IMR-90 (cell line): ENCODE results near the gene MBOAT2. TPM values are rescaled to one million over a fixed set of nuclear protein-coding genes. Genes with fewer than 3 reads are reported as not detected.

ENCODE experiments used
- ATAC-seq: fragments of 200-7000 bp; cut with Tn5 transposase; 2 replicates; pipeline ENCODE4 v1.9.1; 2020; ENCODE audit warnings: low read depth, mild to moderate bottlenecking, moderate library complexity
- BruUV-seq: library from RNA; stranded (reverse); fragments of 400-500 nt; replicated peaks from 2 replicates; lab custom pipeline; 2021; lab: Mats Ljungman, UMichigan
- CTCF ChIA-PET: fragments of 300-600 bp; formaldehyde crosslinking; extraction: SDS; loops from one replicate; lab custom pipeline; 2021; ENCODE audit warnings: antibody characterized with exemption; lab: Yijun Ruan, JAX
- POLR2A ChIA-PET: fragments of 300-600 bp; sonication (Branson Sonifier 250); formaldehyde crosslinking; loops from one replicate; lab custom pipeline; 2022; ENCODE audit warnings: antibody characterized with exemption; ENCODE audit not compliant: unreplicated experiment; lab: Charles Lee
- DNase-seq: peaks from one replicate; pipeline ENCODE4 v3.0.0; 2013
- H2AFZ ChIP-seq: replicated peaks from 2 replicates; pipeline ENCODE3; 2013; ENCODE audit warnings: low read length, mild to moderate bottlenecking; ENCODE audit not compliant: poor library complexity
- H2AK5ac ChIP-seq: 2 replicates; pipeline ENCODE4 v1.6.1; 2013; ENCODE audit warnings: low read depth, low read length, inconsistent platforms
- H2AK9ac ChIP-seq: replicated peaks from 2 replicates; pipeline ENCODE3; 2013; ENCODE audit warnings: mild to moderate bottlenecking, low read depth, low read length, moderate library complexity; ENCODE audit not compliant: poor library complexity
- H2BK120ac ChIP-seq: 2 replicates; pipeline ENCODE4 v1.6.1; 2013; ENCODE audit warnings: low read depth, low read length, inconsistent platforms
- H2BK15ac ChIP-seq: 3 replicates; pipeline ENCODE4 v1.6.1; 2013; ENCODE audit warnings: low read depth, low read length, inconsistent platforms
- H2BK20ac ChIP-seq: 2 replicates; pipeline ENCODE4 v1.6.1; 2013; ENCODE audit warnings: low read depth, mild to moderate bottlenecking, inconsistent platforms, low read length, moderate library complexity
- H2BK5ac ChIP-seq: 2 replicates; pipeline ENCODE4 v1.6.1; 2013; ENCODE audit warnings: mild to moderate bottlenecking, low read depth, low read length, inconsistent platforms; ENCODE audit not compliant: poor library complexity, severe bottlenecking
- H3K14ac ChIP-seq: replicated peaks from 2 replicates; pipeline ENCODE4 v1.6.1; 2013; ENCODE audit warnings: low read depth, low read length, inconsistent platforms
- H3K18ac ChIP-seq: 2 replicates; pipeline ENCODE4 v1.6.1; 2013; ENCODE audit warnings: low read depth, low read length, control low read depth
- H3K23ac ChIP-seq: 2 replicates; pipeline ENCODE4 v1.6.1; 2013; ENCODE audit warnings: low read depth, low read length, inconsistent platforms
- H3K27ac ChIP-seq: 2 replicates; pipeline ENCODE4 v1.5.1; 2013; ENCODE audit warnings: mild to moderate bottlenecking, control low read depth, low read length; ENCODE audit not compliant: insufficient read depth
- H3K27me3 ChIP-seq: 2 replicates; pipeline ENCODE4 v1.6.1; 2013; ENCODE audit warnings: low read length; ENCODE audit not compliant: control insufficient read depth, insufficient read depth
- H3K36me3 ChIP-seq: 2 replicates; pipeline ENCODE4 v1.6.1; 2013; ENCODE audit warnings: low read length, mixed read lengths; ENCODE audit not compliant: control insufficient read depth, insufficient read depth
- H3K4ac ChIP-seq: 2 replicates; pipeline ENCODE4 v1.6.1; 2013; ENCODE audit warnings: low read depth, low read length, inconsistent platforms
- H3K4me1 ChIP-seq: 2 replicates; pipeline ENCODE4 v1.6.1; 2013; ENCODE audit warnings: low read length, mixed read lengths; ENCODE audit not compliant: control insufficient read depth, insufficient read depth
- H3K4me2 ChIP-seq: 2 replicates; pipeline ENCODE4 v1.6.1; 2013; ENCODE audit warnings: low read depth, mild to moderate bottlenecking, control low read depth, low read length, moderate library complexity
- H3K4me3 ChIP-seq: 2 replicates; pipeline ENCODE4 v1.5.1; 2013; ENCODE audit warnings: low read depth, mild to moderate bottlenecking, control low read depth, low read length, moderate library complexity; ENCODE audit not compliant: insufficient read depth
- H3K56ac ChIP-seq: 2 replicates; pipeline ENCODE4 v1.6.1; 2013; ENCODE audit warnings: low read length, inconsistent platforms; ENCODE audit not compliant: insufficient read depth; ENCODE audit errors: extremely low read depth
- H3K79me1 ChIP-seq, 2 experiments: 2 replicates each; pipeline ENCODE4 v1.6.1; 2013; ENCODE audit warnings: low read length in 2 of 2, inconsistent platforms in 1 of 2, low read depth in 1 of 2
- H3K9ac ChIP-seq: 2 replicates; pipeline ENCODE4 v1.6.1; 2013; ENCODE audit warnings: low read depth, low read length, control low read depth
- H3K9me1 ChIP-seq: 2 replicates; pipeline ENCODE4 v1.6.1; 2013; ENCODE audit warnings: low read length, inconsistent platforms; ENCODE audit not compliant: insufficient read depth
- H3K9me3 ChIP-seq: 2 replicates; pipeline ENCODE4 v1.6.1; 2013; ENCODE audit warnings: low read length; ENCODE audit not compliant: control insufficient read depth, insufficient read depth
- H4K20me1 ChIP-seq: 2 replicates; pipeline ENCODE4 v1.6.1; 2013; ENCODE audit warnings: low read length, inconsistent platforms; ENCODE audit not compliant: insufficient read depth
- H4K5ac ChIP-seq: 2 replicates; pipeline ENCODE4 v1.6.1; 2013; ENCODE audit warnings: mild to moderate bottlenecking, low read depth, low read length, control low read depth
- H4K8ac ChIP-seq, 2 experiments: 2 replicates each; pipeline ENCODE4 v1.6.1; 2013; ENCODE audit warnings: low read depth in 2 of 2, low read length in 2 of 2, control low read depth in 1 of 2, inconsistent platforms in 1 of 2
- H4K91ac ChIP-seq: 2 replicates; pipeline ENCODE4 v1.6.1; 2013; ENCODE audit warnings: low read depth, low read length, inconsistent platforms; ENCODE audit not compliant: insufficient read depth
- CHD1 ChIP-seq: IDR thresholded peaks from 2 replicates; pipeline ENCODE4 v1.6.1; 2012; ENCODE audit warnings: low read depth, low read length, improper control_type of control experiment
- MAZ ChIP-seq: IDR thresholded peaks from 2 replicates; pipeline ENCODE4 v1.6.1; 2012; ENCODE audit warnings: low read depth, mild to moderate bottlenecking, low read length, improper control_type of control experiment, moderate library complexity, borderline replicate concordance
- MXI1 ChIP-seq: IDR thresholded peaks from 2 replicates; pipeline ENCODE4 v1.6.1; 2012; ENCODE audit warnings: low read depth, mild to moderate bottlenecking, low read length, moderate library complexity, borderline replicate concordance
- POLR2A ChIP-seq: IDR thresholded peaks from 2 replicates; pipeline ENCODE4 v1.6.1; 2012; ENCODE audit warnings: mild to moderate bottlenecking, low read depth, low read length
- WGBS, 2 experiments: methylation state at CpG; one replicate each; pipeline versions ENCODE4 v1.1.5 to v1.1.7; 2013; ENCODE audit warnings: missing lambda C conversion rate in 2 of 2; ENCODE audit not compliant: insufficient read length in 1 of 2; ENCODE audit errors: extremely low coverage in 2 of 2; 5-methylcytosine and 5-hydroxymethylcytosine counted together
- dilution Hi-C: fragments of 300-500 bp; cut with HindIII; formaldehyde crosslinking; loops from one replicate; pipeline ENCODE4 v1.14.3; 2018; ENCODE audit warnings: low sequenced_read_pairs; ENCODE audit not compliant: unreplicated experiment
- in situ Hi-C: fragments of 300-500 bp; cut with MboI; formaldehyde crosslinking; loops from 3 replicates; pipeline ENCODE4 v1.14.3; 2019; ENCODE audit warnings: low sequenced_read_pairs, inconsistent platforms, mixed read lengths
- intact Hi-C: fragments of 100-400 bp; cut with micrococcal nuclease; formaldehyde crosslinking; loops from 2 replicates; pipeline ENCODE4 v1.10.0; 2022
- polyA plus RNA-seq, 3 experiments: library from polyadenylated mRNA; depleted of rRNA; stranded (reverse); fragments of >200 nt; gene quantifications; 2 replicates each; pipeline ENCODE4 v1.2.3, GENCODE V29; 2012; ENCODE audit warnings: low replicate concordance in 1 of 3
- total RNA-seq: library from RNA; depleted of rRNA; stranded (reverse); fragments of >200 nt; gene quantifications from 2 replicates; pipeline ENCODE4 v1.2.3, GENCODE V29; 2012

Gene MBOAT2
- total and polyA plus RNA-seq, 2 of the 4 experiments (the other 2 are of a cell fraction) = 33.9 to 102 TPM

DNA sequence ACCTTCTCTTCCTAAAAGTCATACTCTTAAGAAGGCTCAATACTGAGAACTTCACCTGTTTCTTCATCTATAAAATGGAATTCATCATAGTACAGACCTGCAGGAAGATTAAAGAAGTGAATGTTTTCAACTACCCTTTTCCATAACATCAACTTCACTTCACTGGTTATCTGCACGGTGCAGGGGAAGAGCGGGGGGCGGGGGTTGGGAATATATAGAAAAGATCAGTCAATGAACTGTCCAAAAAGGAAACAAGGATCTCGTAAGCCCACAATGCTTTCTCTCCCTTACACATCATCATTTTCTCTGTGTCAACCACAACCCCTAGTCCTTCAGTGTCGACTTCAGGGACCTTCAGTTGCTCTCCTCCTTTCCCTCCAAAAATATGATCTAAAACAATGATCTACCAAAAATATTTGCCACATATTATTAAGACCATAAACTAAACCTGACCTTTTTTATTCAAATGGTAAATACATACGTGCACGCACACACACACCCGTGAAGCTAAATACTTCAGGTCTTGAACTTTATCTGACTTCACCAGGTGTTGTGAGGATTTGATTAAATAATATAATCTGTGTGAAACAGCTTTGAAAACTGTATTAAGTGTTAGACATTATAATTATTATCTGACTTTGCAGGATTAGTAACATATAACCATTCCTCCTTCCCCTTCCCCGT is 4.9 kb downstream of the MBOAT2 start:
- dilution Hi-C loops = no loop called here
- DNase-seq (no peak), ATAC-seq (no peak)
- Histone ChIP-seq H3K9me1 (peaks cover 17% of the 10 kb centered on the region), H2BK15ac (no peak overlapping the region), H3K4ac (no peak overlapping the region), H4K8ac (no peak overlapping the region), H3K9me3 (no peaks in the 10 kb centered on the region), H4K5ac (no peak overlapping the region), H2AFZ (no peak overlapping the region), H3K27ac (no peak overlapping the region), H3K56ac (no peak overlapping the region), H2BK20ac (no peak overlapping the region), H3K36me3 (no peaks in the 10 kb centered on the region), H2AK9ac (no peak overlapping the region), H4K20me1 (peaks cover 17% of the 10 kb centered on the region), H2AK5ac (no peak overlapping the region), H3K4me3 (no peak overlapping the region), H3K4me2 (no peak overlapping the region), H2BK5ac (no peak overlapping the region), H4K91ac (no peak overlapping the region), H3K9ac (no peak overlapping the region), H2BK120ac (no peak overlapping the region), H3K18ac (no peak overlapping the region), H3K4me1 (peaks cover 3% of the 10 kb centered on the region; the same call in 1 of the 2 replicates), H3K23ac (no peak overlapping the region), H3K14ac (no peak overlapping the region), H3K27me3 (no peaks in the 10 kb centered on the region), H3K79me1 (peaks cover 40 to 79% of the 10 kb centered on the region in 2 experiments)
- POLR2A ChIA-PET = no interaction called here
- in situ Hi-C loops = no loop called here
- BruUV-seq = no TSS peak
- intact Hi-C loops = no loop called here
- CTCF ChIA-PET = no interaction called here
- TF ChIP-seq MXI1 (no peak), POLR2A (no peak), CHD1 (no peak), MAZ (no peak)
- WGBS, 2 experiments = 100% methylated on average over 2 of the region's 9 CpGs; no CpG with 5 or more reads in 1 of the 2 experiments
